Ecto neural progenitor cell (in vitro differentiated cells): ENCODE measurements around the gene KCNC2.

Experiments used
- DNase-seq: peaks from one replicate; pipeline ENCODE4 v3.0.0-alpha.2; 2018; ENCODE audit warnings: low spot score

Gene KCNC2

GRCh38 chr12:75161488-75161887, 48.2 kb downstream of the KCNC2 start:
- DNase-seq: no peak

DNA sequence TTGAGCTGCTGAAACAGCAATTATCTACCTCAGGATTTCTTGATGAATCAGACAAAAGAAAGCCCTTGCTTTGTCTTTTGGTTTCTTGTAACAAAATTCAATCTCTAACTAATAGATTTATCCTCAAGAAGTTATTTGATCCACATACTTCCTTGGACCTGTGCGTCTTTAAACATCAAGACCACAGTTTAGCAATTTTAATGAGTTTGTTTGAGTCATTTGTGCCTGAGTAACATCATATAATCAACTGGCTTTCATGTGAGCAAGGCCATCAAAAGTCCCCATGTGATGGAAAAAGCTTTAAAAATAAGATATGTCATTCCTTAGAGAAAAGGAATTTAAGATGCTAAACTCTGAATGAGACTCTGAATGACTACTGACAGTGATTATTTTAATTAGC, 52.3 kb downstream of the KCNC2 start:
- no peak for DNase-seq

- DNase-seq: no peak
Observed at GRCh38 chr12:75155962-75156361, 53.7 kb downstream of the KCNC2 start.

DNA sequence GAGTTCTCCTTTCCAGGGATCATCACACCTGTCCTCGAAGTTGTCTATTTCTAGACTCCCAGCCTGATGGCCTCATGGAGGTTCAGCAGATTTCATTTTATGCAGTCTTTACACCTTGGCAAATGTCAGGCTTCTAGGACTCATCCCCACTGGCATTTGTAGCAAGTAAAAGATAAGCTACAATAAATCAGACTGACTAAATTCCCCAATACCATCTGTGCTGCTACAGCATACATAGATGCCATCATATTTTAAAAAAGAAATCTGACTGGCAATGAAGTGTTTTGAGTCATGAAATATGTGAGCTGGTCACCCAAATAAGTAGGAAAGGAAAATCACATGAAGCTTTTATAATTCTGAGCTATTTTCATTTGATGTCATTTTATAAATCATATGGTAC, 55.3 kb downstream of the KCNC2 start:
- no peak for DNase-seq

DNA sequence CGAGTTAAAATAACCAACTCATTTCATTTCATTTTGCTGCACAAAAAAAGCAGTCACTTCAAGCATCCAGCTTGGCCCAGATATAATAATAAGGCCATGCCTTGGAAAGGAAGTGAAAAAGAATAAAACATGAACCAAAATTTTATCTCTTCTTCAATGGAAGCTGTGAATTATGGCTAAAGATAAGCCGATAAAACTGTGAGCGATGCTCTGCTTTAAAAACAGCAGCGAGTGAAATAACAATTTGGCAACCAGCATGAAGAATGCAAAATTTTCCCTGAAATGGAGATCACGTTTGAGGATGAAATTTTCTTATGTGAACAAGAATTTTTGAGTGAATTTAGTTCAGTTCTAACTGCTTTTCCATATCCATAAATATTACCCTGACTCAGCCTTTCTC, 70.4 kb downstream of the KCNC2 start:
- DNase-seq: no peak

- DNase-seq: no peak
Observed at GRCh38 chr12:75137896-75138295, 71.7 kb downstream of the KCNC2 start.

DNA sequence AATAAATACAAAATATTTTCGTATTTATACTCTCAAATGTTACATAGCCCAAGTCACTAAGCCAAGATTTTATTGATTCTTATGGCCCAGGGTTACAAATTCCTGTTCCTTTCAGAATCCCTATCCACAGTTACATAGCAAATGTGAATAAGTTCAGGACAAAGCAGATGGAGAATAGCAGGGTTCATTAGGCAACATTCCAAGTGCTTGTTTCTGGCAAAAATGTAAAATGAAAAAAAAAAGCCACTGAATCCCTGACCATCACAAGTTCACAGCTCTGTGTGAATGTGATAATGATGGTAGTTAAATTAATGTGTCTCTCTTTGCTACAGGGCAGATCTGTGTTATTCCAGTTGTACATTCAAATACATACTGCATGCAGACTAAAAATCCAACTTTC, 74.6 kb downstream of the KCNC2 start:
- DNase-seq: no peak

DNA sequence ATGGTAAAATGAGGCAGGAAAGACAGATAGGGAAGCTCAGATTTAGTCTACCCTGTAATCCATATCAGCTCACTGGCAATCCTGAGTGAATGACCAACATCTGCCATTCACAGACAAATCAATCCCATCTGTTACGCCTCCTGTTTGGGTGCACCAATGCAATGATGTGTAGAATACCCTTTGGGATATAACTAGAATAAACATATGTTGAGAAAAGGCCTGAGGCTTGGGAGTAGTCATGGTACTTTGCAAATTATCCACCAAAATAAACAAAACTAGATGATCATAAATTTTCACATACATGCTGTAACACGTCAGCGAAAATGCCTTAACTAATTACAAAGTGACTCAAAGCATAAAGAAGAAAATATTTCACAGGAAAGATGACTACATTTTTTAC, 78.8 kb downstream of the KCNC2 start:
- no peak for DNase-seq

DNA sequence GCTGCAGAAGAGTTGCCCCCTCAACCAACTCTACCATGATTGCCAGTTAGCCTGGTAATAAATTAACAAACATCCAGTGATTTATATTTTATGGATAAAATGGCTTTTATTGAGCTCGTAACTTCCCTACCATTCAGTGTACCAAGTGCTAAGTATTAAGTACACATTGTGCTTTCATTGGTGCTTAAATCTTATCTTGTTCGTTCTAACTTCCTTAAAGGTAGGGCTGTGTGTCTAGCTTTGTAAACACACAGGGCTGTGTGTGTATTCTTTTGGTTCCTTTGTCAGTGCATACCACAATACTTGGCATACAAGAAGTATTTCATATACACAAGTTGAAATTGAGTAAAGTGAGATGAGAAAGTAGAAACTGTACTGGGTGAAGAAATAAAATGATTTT, 80.4 kb downstream of the KCNC2 start:
- DNase-seq: no peak

DNA sequence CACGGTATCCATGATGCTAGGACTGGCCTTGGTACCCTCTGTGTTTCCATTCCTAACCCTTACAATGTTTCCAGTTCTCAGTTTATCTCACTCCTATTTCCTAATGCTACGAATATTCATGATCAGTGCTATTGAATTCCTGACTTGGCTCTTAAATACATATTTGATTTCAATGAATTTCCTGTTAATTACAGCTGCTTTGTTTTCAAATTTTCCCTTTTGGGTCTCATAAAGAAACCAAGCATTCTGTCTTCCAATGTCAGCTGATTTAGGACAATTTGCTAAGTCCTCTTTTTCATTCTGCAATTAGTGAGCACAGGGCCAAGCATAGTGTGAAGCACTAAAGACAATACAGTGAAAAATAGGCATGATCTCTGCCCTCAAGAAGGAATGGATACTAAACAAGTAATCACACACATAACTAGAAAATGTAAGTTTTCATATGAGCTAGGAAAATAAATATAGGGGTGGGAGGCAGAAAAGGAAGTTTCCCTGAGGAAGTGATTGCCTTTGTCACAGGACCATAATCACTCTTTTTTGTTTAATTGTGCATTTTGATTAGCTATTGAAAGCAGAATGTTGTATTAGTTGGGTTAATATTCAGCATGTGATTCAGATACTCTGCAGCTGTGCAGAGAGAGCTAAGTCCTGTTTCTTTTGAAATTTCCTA, 88.5 kb downstream of the KCNC2 start:
- no peak for DNase-seq

GRCh38 chr12:75120311-75120711, 89.3 kb downstream of the KCNC2 start:
- DNase-seq: no peak

DNA sequence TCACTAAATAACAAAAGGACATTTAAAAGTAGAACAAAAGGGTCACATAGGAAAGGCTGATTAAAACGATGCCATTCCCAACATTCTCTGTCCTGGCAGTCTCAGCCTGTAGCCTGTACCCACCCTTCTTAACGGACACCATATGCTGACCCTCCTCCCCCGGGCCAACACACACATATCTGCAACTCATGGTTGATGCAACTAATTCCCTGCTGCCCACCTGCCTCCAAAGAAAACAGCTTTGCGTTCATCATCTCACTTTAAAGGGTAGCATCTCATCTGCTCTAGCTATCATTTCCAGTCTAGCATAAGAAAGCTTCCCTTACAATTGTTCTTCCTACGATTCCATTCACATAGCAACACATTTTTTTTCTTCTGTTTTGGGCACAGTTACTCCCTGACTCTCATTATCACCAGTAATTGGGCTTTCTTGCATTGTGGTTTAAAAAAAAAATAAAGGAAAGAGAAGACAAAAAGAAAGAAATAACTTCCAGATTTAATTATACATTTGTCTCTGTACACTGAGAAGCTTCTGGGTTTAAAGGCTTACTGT, 92.9 kb downstream of the KCNC2 start:
- DNase-seq: no peak

DNA sequence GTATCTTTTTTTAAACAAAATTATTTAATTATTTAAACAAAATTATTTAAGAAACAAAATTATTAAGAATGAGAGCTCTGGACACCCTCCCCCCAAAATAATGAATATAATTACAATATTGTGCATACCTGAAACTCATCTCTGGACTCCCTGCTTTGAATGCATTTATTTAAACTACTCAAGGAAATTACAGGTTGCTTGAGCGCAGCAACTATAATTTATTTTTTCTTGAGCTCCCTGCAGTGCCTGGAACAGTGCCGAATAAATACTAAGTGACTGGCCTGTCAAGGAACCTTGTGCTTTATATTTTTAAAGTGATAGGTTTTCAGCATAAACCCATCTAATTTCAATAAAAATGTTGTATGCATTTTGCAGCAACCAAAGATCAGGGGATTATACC, 93.9 kb downstream of the KCNC2 start:
- DNase-seq: no peak

DNA sequence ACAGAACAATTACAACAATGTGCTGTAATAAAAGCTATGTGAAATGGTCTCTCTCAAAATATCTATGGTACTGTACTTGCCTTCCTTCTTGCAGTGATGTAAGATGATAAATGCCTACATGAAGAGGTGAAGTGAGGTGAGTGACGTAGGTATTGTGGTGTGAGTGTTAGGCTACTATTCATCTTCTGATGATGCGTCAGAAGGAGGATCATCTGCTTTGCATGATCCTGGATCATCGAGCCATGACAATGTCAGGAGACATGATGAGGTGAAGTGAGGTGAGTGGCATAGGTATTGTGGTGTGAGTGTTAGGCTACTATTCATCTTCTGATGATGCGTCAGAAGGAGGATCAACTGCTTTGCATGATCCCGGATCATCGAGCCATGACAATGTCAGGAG, 105.8 kb downstream of the KCNC2 start:
- no peak for DNase-seq

DNA sequence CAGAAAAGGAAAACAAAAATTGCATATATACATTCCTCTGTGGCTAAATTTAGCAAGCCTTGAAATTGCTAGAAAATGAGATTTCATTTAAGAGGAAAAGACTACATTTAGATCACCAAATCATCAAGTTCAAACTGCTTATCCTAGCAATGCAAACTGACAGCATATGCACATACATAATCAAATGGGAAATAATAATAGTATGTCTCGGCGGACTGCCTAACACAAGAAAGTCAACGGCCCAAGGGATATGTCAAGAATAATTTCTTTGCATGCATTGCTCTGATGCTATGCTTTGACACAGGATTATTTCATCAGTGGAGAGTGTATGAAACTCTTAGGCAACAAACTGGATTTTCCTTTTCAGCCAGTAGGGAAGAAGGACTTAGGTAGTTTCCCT, 107.9 kb downstream of the KCNC2 start:
- DNase-seq: no peak

- DNase-seq: no peak
Observed at GRCh38 chr12:75099210-75099609, 110.4 kb downstream of the KCNC2 start.

DNA sequence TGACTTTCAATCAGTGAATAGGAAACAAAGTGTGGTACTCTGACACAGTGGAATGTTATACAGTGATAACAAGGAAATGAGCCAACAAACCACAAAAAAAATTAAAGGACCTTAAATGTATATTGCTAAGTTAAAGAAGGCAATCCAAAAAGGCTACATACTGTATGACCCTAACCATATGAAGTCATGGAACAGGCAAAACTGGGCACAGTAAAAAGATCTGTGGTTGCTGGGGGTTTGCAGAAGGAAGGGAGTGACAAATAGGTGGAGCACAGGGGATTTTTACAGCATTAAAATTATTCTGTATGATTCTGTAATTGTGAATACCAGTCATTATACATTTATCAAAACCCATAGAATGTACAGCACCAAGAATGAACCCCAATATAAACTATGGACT, 112.6 kb downstream of the KCNC2 start:
- no peak for DNase-seq

DNA sequence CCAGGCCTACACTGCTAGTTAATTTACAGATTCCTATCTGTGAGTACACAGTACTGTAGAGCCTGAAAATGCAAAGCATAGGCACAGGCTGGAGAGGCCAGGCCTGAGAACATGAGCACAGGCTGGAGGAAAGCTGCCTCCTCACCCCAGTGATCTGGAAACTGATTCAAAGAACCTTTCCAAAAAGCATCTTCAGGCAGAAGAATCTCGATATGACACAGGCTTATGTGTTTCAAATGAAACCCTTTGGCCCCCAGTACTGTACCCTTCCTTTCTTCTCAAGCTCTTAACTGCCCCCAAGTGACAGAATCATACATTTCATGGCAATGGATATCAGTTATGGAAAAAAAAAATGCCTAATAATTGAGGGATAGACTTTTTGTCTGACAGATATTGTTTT, 122.0 kb downstream of the KCNC2 start:
- no peak for DNase-seq

GRCh38 chr12:75086091-75087038, 123.3 kb downstream of the KCNC2 start:
- no peak for DNase-seq

- DNase-seq: no peak
Observed at GRCh38 chr12:75081305-75081704, 128.3 kb downstream of the KCNC2 start.

DNA sequence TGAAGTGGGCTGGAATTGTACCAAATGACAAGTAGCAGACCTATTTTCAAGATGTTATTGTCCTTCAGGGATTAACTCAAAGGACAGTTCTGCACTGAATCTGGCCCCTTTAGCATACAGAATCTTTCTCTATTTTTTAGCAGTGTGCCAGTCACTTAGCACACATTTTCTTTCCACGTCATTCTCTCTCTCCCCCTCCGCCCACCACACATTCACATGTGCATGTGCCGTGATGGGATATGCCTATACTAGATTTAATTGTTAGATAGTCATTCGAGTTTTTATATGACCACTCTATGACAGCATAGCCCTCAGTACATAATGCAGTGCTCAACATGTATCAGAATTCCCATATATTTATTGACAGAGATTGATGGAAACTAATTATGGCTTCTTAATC, 129.1 kb downstream of the KCNC2 start:
- no peak for DNase-seq

- no peak for DNase-seq
Observed at GRCh38 chr12:75065482-75065881, 144.2 kb downstream of the KCNC2 start.

- no peak for DNase-seq
Observed at GRCh38 chr12:75062691-75063090, 146.9 kb downstream of the KCNC2 start.
